ENCODE measurements around the gene HOPX.

- TF ChIP-seq CTCF (IDR thresholded peaks at IDR 0.05; ENCODE audit: low read depth, low read length, poor library complexity, severe bottlenecking): no peak
- TF ChIP-seq EZH2phosphoT487 (IDR thresholded peaks at IDR 0.05; ENCODE audit: borderline replicate concordance, low read length): no peak
These were observed 24.9 kb upstream of the HOPX start for GRCh38 chr4:56705966-56706365.
